Fibroblast of the conjunctiva (primary cell): ENCODE data around the gene TRUB2.
"Not testable (repeated sequence)": the region's sequence is repeated elsewhere in the genome, so short reads cannot be mapped to it uniquely, and the experiment has no call there.

Experiments
- DNase-seq: peaks from one replicate; pipeline ENCODE4 v3.0.0-alpha.2; 2010; ENCODE audit warnings: low read depth

TRUB2 gene

DNA sequence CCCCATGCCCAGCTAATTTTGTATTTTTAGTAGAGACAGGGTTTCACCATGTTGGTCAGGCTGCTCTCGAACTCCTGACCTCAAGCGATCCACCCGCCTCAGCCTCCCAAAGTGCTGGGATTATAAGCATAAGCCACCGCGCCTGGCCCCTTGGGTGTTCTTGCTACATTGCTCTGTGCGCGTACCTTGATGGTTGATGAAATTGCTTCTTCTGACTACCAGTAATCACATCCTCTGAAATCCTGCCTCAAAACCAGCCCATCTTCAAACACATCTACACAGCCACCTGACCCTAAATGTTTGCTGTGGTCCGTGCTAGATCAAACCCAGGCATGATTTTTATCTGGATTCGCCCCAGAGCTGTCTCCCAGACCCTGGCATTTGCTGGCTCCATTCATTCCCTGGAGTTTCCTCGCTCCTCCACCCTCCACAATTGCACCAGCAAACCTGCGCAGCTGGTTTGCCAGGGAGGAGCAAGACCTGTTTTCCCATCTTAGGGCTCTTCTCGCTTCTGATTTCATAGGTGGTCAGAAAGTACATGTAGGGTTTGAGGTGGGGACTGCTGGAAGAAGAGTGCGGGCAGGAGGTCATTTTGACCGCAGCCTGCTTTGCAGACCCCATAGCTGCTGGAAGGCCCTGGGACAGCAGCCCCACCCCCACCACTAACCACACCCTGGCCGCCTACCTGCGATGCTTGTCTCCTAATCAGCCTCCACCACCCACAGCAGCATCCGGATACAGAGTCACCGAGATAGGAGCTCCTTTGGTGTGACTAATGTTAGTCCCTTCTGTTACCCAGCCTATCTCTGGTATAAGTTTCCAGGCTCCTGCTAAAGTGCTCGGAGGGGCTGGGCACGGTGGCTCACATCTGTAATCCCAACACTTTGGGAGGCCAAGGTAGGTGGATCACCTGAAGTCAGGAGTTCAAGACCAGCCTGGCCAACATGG, 23.4 kb downstream of the TRUB2 start:
- DNase-seq, result no peak

DNA sequence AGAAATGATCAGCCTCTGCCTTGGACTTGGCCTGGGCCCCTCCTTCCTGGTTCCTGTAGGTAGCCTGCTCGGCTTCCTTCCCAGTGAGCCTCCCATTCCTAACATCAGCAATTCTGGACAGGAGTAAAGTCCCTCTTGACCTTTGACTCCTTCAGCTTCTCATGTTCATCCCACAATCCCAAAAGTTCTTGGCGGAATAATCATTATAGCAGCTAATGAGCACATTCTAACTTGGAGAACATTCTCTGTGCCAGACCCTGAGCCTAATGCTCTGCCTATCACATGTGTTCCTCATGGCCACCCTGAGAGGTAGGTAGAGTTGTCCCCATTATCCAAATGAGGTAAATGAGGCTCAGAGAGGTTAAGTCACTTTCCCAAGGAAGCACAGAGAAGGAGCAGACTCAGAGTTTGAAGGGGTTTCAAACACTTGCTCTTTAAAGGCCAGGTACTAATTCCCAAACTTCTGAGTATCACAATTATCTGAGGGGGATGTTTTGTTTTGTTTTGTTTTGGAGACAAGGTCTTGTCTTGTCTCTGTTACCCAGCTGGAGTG, 24.9 kb downstream of the TRUB2 start:
- no peak for DNase-seq

DNA sequence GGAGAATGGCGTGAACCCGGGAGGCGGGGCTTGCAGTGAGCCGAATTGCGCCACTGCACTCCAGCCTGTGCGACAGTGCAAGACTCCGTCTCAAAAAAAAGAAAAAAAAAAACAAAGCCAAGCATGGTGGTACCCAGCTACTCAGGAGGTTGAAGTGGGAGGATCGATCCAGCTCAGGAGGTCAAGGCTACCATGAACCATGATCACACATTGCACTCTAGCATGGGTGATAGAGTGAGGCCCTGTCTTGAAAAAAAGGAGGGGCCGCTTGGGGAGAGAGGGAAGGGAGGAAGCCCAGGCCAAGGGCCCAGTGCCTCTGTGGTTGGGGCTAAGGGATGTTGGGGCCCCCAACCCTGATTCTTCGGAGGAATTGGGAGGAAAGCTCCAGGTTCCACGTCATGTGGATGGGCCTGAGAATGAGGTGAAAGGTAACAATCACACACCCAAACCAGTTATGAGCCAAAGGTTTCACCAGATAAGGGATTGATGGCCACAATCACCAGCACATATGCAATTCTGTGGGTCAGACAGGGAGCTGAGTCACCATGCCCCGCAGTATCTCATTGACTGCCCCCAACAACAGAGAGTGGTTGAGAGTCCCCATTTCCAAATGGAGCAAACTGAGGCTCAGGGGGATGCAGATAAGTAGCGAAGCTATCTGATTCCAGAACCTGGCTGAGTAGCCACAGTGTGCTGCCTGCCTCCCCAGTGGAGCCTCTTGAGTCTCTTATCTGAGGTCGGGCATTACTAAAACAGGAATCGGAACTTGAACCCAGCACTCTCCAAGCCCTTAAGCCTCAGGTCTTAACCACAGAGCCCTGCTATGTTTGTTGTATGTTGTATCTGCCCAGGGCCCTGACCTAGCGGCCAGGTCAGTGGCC, 25.7 kb downstream of the TRUB2 start:
- no peak for DNase-seq

DNA sequence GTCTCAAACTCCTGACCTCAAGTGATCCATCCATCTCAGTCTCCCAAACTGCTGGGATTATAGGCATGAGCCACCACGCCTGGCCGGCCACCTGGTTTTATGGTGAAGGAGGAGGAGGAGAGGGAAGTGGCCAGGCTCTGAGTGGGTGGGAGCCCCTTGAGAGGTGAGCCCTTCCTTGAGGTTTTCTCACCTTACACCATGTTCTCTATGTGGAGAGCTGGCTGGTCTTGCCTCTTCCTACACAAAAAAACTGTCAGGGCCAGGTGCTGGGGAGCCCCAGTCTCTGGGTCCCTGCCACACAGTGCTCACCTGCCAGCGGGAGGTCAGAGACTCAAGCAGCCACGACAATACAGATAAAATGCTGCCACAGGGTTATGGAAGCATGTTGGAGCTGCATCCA, 28.1 kb downstream of the TRUB2 start:
- no peak for DNase-seq

DNA sequence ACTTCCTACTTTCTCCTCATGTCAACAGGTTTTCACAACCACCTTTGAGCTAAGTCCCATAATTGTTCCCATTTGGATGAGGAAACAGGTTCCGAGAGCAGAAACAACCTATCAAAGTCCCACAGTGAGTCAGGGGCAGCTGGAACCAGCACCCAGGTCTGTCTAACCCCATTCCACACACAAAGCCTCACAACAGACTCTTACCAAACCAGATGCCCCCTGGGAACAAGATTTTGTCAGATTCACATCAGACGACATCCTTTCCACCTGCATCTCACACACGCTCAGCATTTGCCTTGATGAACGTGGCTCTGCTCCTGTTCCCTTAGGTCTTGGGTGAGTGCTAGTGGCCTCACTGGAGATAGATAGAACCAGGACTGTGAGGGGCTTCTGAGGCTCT, 29.2 kb downstream of the TRUB2 start:
- no peak for DNase-seq

DNA sequence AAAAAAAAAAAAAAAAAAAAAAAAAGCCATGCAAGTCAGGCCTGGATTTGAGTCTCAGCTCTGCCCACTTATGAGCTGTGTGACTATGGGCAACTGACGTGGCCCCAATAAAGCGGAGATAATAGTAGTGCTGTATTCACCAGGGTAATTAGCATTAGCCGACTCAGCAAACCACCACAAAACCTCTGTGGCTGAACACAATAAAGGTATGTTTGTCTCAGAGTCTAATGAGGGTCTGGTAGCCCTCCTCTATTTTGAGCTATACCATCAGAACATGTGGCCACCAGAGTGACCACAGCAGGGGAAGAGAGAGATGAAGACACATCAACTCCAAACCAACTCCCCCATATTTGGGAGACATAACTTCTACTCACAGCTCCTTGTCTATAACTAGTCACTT, 30.2 kb downstream of the TRUB2 start:
- DNase-seq, result no peak

DNA sequence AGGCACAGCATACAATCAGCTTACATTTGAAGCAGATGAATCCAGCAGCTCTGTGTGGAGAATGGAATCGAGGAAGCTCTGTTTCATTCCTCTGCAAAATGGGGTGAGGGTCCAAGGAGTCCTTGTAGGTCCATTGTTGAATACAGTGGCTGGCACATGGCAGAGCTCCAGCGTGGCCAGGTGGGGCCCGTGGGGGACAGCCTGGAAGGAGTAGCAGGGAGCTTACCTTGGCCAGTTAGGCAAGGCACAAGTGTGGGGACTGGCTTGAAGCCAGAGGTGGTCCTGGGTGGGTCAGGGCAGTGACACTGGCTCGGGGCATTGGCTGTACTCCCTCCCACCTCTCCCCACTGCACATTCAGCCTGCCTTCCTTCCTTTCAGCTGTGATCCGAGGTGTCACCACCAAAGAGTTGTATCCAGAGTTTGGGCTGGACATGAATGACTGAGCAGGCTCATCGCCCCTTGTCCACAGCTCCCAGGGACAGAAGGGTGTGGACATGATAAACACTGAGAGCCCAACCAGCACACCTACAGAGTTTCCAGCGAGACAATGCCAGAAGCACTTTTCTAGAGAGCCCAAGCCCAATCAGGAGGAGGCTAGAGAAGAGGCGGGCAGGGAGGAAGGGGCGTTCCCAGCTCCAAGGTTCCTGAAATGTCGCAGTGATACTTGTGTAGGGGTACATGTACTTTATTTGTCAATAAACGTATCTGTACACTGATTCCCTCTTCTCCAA, 33.8 kb downstream of the TRUB2 start:
- no peak for DNase-seq

DNA sequence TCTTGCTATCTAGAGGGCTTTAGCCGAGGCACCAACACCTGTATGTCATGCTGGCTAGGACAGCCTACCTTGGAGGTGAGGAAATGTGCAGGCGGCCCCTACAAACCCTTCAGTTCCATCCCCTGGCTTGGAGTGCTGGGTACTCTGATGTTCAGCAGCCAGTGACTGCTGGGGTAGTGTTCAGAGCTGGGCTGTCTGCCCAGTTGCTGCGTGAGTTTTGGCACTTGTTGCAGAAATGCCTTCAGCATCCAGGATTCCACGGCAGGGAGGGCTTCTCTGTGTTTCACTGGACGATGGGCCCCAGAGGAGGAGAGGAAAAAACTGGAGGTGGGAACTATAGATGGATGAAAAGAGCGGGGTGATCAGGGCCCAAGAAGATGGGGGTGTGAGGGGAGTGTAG, 35.8 kb downstream of the TRUB2 start:
- no peak for DNase-seq

DNA sequence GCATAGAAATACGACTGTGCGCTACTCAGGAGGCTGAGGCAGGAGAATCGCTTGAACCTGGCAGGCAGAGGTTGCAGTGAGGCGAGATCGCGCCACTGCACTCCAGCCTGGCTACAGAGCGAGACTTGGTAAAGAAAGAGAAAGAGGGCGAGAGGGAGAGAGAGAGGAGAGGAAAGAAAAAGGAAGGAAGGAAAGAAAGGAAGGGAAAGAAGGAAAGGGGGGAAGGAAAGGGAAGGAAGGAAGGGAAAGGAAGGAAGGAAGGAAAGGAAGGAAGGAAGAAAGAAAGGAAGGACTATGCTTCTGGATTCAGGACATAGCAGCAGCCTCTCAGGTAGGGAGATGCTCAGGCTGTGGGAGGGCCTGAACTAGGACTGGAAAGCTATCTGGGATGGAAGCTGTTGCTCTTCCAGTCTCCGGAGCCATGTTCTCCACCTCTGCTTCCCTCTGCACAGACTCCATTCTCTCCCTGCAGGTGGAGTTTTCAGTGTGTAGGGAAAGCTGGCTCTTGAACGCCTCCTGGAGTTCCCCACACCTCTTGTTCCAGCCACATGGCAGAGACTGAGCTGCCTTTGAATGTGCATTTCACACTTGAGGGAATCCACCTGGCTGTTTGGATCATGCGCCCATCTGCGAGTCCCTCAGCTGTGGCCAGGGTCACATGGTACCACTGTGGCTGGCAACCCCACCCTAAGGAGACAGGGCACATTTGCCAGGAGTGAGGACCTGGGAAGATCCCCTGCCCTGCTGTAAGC, 37.0 kb downstream of the TRUB2 start:
- no peak for DNase-seq

DNA sequence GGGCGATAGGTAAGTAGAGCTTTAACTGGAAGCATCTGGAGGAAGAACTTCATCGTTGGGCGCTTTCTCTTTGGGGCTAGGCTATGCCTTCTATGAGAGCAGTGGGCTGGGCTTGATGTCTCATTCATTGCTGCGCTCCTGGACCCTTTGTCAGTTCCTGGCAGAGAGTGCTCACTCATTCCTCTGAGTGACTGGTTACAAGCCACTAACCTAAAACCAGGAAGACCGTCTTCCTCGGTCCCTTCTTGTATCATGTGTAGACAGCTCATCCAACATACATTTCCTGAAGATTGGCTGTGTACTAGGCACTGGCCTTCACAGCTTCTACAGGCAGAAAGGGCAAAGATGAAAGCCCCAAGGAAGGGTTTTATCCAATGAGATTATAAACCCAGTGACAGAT, 39.7 kb downstream of the TRUB2 start:
- DNase-seq, result no peak

DNA sequence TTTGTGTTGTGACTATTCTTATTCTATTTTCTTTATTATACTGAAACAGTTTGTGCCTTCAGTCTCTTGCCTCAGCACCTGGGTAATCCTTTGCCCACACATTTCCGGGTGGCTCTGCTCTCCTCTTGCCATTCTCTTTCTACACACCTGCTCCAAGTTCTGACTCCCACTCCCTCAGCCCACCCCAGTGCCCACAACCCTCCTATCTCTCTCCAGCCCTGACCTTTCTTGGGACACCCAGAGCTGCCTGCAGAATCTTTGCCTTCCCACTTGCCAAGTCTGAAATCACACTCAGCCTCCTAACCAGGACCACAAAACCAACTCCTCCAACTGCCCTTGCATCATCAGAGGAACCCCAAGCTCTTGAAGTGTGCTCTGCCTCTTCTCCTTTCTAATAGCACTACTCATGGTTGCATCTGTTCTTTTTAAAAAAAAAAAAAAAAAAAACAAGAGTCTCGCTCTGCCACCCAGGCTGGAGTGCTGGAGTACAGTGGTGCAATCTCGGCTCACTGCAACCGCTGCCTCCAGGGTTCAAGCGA, 42.1 kb downstream of the TRUB2 start:
- DNase-seq, result no peak

DNA sequence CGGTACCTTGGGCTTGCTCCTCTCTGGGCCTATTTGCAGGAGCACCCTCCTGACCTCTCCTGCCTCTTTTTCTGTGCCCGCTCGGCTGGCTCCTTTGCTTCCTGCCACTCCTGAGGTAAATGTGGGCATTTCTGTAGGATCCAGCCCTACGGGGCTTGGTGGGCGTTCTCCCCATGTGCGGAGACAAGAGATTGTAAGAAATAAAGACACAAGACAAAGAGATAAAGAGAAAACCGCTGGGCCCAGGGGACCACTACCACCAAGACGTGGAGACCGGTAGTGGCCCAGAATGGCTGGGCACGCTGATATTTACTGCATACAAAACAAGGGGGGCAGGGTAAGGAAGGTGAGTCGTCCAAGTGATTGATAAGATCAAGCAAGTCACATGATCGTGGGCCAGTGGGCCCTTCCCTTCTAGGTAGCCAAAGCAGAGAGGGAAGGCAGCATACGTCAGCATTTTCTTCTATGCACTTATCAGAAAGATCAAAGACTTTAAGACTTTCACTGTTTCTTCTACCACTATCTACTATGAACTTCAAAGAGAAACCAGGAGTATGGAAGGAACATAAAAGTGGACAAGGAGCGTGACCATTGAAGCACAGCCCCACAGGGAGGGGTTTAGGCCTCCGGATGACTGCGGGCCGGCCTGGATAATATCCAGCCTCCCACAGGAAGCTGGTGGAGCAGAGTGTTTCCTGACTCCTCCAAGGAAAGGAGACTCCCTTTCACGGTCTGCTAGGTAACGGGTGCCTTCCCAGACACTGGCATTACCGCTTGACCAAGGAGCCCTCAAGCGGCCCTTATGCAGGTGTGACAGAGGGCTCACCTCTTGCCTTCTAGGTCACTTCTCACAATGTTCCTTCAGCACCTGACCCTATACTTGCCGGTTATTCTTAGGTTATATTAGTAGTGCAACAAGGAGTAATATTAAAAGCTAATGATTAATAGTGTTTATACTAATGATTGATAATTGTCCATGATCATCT, 42.9 kb downstream of the TRUB2 start:
- not testable (repeated sequence) for DNase-seq

DNA sequence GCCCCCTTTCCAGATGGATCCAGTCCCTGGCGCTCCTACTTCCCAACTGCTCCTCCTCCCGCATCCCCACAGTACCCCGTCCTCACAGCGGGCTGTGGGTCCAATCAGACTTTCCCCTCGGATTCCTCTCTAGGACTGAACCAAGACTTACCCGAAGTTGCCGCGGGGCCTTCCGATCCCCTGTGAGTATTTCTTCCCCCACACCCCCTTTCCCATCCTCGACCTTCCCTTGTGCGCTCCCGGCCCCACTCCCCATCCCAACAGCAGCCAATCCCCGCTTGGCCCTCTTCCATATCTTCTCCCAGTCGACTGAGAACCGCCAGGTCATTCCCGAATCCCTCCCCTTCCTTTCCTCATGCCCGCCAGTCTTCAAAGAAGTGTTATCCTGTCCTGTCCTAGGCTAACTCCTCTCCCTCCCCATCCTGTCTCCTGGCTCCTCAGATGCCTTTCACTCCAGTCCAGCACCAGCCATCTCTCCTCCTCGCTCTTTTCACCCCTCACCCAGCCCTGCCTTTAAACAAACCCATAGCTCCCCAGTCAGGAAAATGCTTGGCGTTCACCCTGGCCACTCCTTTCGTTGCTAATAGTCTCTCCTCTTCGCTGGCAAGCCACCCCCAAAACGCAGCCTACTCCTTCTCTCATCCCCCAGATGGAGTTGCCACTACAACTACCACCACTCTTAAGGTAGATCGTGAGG, 45.5 kb downstream of the TRUB2 start:
- DNase-seq, result no peak

DNA sequence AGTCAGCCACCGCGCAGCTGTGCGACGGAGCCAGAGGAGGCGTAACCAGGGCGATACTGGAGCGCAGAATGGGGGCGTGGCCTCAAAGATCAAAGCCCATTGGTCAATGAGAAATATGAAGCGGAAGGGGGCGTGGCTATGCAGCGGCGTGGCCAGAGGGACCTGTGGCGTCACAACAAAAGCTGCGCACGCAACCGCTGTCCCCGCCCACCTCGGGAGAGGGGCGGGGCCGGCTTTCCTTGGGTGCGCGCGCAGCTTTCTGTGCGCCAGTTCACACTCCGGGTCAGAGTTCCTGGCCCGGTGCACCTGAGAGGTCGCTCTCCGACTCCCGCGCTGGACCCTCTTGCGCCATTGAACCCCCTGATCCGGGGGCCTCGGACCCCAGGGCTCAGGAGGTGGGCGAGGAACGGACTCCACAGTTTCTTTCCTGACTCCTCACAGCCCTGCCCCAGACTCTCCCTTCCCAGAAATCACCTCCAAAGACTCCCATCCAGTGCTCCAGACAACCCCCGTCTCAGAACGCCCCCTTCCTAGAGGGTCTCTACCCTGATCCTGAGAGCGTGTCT, 46.2 kb downstream of the TRUB2 start, which contains the start of gene SWI5:
Gene SWI5, plus strand, starts transcription at position 269 of the 566 bp plus-strand sequence.
- DNase-seq, result peak; percentile 99

DNA sequence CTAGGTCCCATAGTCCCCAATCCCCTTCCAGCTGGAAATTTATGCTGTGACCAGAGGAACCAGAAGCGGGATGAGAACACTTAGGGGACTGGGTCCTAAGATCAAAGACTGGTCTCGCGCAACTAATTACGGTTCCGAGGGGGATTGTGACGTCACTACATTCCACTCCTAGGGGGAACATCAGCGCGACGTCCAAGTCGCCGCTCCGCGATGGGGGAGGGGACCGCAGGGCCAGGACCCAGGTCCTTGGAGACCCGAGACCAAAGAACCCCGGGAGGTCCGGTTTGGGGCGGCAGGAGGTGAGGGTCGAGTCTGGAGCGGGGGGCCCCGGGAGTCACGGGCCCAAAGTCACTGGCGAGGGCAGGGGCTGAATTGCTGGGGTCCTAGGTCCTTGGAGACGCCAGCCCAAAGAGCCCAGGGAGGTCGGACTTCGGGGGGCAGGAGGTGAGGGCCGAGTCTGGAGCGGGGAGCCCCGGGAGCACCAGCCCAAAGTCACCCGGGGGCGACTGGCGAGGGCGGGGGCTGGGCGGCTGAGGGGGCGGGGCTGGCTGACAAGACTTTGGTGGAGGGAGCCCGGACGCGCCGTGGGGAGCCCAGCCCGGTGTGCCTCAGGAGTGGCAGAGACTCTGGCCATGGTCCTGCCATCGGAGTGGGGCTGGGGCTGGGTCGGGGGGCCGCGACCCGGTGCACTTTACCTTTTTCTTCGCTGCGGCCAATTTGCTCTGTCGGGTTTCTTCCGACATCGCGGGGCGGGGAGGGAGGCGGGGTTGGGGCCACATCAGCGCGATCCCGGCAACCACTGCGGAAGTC, 46.8 kb downstream of the TRUB2 start, which contains the start of gene GOLGA2:
Gene GOLGA2, minus strand, starts transcription at position 810 of the 810 bp plus-strand sequence. Its CDS starts 31 bp downstream, at position 779.
- DNase-seq, result no peak

DNA sequence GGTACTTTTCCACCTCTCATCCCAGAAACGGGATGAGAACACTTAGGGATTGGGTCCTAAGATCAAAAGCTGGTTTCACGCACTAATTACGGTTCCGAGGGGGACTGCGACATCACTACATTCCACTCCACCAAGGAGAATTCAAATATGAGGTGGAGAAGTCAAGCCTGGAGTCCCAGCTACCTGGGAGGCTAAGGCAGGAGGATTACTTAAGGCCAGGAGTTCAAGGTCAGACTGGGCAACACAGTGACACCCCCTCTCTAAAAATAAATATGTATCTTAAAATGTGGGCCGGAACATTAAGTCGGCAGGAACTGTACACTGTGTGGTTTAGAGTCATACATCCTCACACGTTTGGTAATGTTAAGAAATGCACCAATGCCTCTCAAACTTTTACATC, 48.0 kb downstream of the TRUB2 start:
- no peak for DNase-seq

DNA sequence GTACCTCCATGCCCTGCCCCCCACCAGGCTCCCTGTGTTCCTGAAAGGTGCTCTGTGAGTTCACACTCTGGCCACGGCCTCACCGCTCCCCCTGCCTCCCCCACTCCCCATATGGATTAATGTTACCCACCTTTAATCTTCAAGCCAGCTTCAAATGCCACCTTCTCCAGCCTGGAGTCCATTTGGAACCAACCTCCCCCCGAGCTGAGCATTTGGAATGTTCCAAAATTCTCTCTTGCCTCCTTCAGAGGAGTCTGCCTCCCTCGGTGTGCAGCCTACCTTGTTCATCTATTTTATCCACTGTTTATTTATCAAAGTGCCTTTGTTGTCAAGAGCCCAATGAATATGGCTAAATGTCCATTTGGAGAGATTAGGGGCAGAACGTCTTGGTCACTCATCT, 50.7 kb downstream of the TRUB2 start:
- DNase-seq, result no peak

DNA sequence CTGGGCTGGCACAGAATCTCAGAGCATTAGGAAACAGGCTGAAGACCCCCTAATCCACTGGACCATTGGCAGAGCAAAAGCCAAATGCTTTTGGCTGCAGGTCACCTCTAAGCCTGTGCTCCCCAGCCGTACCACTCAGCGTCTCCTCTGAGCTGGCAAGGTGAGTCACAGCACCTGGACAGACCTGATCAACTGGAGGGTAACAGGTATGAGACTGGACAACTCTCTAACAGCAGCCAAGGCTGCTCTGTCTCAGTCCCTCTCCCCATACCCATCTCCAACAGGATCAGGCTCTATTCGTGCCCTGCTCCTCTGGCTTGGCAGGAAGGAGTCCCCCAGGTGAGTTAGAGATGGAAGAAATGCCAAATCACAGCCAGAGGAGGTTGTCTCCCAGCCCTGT, 51.1 kb downstream of the TRUB2 start:
- no peak for DNase-seq
